GM12891 (cell line): ENCODE measurements around the gene ANTXR2.

Source experiments
- POLR2A ChIP-seq: IDR thresholded peaks from 2 replicates; pipeline ENCODE4 v1.6.1; 2011; ENCODE audit warnings: low read depth, low read length, control low read depth
- POLR2AphosphoS5 ChIP-seq: IDR thresholded peaks from 2 replicates; pipeline ENCODE4 v1.6.1; 2011; ENCODE audit warnings: low read depth, low read length, control low read depth
- POU2F2 ChIP-seq: IDR thresholded peaks from 2 replicates; pipeline ENCODE4 v1.6.1; 2011; ENCODE audit warnings: low read depth, mild to moderate bottlenecking, control low read depth, low read length, moderate library complexity
- TAF1 ChIP-seq: IDR thresholded peaks from 2 replicates; pipeline ENCODE4 v1.6.1; 2011; ENCODE audit warnings: low read depth, low read length, control low read depth

GRCh38 chr4:80077639-80078038 is 4.6 kb upstream of the ANTXR2 start:
- TF ChIP-seq POLR2A (no peak), POLR2AphosphoS5 (no peak), TAF1 (no peak), POU2F2 (no peak)
